Measurements from ENCODE around the gene HHATL.
A peak's percentile ranks its signal among the peaks of the same experiment; 100 is the strongest.

Gene HHATL

DNA sequence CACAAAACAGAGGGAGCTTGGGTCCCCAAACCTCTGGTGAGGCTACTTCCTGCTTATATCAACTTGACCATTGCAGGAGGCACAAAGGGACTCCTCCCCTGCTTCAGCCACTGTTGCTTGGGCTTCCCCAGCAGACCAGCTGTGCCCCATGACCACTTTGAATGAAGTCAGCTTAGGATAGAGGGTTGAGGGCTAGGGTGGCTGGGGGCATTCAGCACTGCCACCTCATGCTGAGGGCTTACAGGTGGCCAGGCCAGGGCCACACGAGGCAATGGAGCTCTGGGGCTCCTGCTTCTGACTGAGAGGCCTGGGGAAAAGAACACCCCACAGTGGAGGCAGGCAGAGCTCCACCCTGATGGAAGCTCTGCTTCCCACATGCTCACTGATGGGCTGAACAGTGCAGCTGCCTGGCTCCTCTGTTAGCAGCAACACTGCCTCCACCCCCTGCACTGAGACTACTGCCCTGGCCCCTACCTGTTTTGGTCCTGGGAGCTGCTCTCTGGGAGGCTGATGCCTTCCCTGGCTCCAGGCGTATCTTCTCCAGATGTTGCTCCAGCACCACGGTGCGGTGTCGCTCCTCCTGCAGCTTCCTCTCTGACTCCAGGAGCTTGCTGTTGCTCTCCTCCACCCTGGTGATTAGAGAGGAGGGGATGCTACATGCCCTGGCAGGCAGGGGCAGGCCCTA is 10.2 kb upstream of the HHATL start:
- no peak for DNase-seq (ENCODE audit: low spot score)

DNA sequence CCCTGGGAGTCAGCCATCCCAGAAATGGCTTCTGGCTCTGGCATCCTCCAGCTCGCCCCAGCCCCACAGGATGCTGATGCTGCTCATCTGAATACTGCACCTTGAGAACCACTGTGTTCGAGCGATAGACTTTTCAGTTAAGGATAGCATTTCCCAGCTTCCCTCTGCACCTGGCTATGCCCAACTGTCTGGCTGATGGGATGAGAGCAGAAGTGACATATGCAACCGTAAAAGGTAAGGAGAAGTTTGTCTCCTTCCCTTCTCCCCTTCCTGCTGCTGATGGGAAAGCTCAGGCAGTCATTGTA is 9.7 kb upstream of the HHATL start:
- DNase-seq (ENCODE audit: low spot score), result no peak

DNA sequence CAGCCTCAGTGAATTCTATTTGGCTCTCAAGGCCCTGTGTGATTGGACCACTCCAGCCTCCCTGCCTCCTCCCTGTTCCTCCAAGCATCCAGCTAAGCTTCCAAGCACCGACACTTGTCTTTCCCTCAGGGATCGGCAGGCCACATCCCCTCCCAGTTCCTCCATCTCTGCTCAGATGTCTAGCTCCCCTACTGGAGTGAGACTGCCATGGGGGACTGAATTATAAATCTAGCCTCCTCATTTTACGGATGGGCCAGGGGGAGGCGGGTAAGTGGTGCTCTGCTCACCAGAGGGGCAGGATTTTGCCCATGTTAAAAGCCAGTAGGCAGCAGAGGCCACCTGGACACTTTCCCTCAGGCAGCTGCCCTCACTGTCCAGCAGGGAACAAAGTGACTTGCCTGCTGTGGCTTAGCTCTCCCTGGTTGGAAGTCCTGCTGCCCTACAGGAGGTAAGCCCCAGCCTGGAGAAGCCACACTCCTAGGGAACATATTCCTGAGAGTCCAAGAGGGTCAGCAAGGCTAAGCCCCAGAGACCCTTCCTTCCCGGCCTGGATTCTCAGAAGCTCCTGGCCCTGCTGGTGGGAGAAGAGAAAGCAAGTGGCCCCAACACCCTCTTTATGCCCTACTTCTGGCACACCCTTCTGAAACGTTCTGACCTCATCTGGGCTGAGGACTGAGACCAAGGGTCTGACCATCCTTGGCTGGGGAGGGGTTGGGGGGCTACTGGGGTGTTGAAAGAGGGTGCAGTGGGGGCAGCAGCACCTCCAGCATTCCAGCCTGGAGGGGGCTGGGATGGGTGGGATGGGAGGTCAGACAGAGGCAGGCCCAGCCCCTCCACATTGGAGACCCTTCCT is 9.1 kb upstream of the HHATL start:
- DNase-seq (ENCODE audit: low spot score), result no peak

DNA sequence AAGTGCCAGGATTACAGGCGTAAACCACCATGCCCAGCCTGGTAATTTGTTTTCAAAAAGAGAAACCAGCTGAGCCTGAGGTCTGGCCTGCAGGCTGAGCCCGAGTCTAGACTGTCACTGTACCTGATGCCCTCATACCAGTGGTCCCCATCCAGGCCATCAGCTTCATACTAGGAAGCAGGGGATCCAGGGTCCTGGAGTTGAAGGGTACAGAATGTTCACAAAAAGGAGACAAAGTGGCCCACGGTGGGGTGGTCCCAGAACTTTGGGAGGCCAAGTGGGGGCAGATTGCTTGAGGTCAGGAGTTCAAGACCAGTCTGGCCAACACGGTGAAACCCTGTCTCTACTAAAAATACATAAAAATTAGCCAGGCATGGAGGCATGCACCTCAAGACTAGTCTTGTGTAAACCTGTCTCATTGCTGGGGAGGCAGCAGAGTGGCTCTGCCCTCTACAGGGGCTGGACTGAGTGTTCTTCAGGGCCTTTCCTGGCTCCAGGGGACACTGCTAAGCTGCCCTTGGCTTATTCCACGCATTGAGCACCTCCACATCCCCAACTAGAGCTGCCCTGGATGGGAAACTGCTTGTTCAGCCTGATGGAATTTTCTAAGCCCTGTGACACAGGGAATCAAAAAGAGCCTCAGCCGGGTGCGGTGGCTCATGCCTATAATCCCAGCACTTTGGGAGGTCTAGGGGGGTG is 7.9 kb upstream of the HHATL start:
- DNase-seq (ENCODE audit: low spot score), result no peak

DNA sequence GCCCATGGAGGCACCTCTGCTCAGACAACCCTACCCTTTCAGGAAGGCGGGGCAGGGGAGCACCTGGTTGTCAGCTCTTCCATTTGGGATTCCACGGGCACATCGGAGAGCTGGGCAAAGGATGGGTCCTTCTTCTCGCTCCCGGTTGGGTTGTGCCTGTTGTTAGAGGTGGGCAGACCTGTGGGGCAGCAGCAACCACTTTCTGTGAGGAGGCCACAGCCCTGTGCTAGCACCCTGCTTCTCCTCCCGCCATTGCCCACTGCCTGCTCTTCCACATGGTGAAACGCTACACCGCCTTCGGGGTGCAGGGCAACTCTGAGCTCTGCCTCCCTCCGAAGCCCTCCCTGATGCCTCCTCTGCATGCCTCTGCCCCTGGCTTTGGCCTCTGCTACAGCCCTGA is 7.0 kb upstream of the HHATL start:
- no peak for DNase-seq (ENCODE audit: low spot score)

DNA sequence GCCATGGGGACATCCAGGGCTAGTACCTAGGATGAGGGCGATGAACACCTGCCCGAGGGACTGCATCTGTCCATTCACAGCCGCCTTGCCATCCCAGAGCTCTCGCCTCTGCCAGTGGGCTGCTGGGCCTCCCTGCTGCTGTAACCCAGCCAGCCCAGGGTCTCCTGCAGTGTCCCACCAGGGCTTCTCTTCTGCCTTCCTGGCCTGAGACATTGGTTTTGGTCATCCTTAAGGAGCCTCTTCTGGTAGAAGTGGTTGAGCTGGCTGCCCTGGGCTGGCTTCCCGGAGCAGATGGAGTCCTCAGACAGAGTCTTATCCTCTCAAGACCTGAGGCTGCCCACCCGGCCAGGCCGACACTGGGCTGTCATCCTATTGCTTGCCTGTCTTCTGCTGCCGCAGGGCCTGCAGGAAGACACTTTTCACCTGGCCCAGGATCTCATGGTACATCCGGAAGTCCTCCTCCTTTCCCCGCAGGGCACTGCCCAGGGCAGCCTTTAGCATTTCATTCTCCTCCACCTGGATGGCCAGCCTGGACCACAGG is 6.1 kb upstream of the HHATL start:
- DNase-seq (ENCODE audit: low spot score), result no peak

DNA sequence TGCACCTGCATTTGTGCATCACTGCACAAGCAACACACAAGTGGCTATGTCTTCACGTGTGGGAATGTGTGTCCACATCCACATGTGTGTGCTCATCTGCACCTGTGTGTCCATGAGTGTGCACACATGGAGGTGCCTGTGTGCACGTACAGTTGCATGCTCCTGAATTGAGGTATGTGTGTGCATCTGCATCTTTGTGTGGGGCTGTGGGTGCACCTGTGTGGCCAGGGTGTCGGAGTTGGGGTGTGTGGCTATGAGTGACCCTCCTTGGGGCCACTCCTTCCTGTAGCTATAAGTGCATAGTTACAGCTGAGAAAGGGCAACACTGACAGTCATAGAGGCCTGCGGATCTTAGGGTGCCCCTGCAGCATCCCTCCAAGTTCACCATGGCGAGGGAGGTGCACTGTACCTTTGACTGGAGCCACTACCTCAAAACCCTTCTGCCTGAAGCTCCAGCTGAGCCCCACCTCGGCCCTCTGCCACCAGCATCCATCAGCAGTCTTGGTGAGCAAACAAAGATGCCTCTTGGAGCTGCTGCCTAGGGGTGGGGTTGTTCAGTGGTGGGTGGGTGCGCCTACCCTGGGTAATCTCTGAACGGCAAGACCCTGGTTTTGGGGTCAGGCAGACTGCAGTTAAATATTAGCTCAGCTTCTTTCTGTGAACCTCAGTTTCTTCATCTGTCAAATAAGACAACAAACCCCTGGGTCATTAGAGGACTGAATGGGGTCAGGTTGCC is 5.2 kb upstream of the HHATL start:
- DNase-seq (ENCODE audit: low spot score), result no peak

DNA sequence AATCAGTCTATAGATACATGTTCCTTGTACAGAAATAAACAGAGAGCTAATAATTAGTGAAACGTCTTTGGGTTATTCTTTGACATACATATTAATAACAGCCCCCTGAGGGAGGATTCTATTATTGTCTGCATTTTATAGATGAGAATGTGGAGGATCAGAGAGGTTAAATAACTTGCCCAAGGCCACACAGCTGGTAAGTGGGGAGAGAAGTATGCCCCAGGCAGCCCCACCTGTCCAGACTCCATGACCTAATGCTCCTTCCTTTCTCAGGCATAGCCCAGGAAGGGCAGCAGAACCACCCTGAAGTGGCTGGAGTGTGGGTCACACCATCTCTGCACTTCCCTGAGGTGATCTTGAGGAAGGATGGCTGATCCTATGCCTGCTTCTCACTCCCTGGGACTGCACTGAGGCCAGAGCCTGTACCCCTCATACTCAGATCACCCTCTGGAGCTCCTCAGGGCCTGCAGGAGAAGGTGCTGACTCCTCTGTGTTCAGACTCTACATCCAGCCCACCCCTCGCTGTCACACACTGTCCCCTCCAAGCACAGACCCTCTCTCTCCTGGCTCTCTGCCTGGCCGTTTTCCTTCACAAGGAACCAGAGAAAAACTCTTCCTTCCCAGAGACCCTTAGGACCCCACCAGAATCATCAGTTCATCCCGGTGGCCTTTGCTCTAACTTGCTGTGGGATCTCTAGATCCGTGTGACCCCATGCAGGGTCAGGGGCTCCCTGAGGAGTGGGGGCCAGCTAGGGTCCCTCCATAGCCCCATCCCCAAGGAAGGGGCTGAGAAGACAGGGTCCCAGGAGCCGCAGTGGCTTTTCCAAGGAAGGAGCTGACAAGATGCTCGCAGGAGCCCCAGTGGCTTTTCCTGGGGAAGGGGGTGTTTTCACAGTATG is 4.4 kb upstream of the HHATL start:
- no peak for DNase-seq (ENCODE audit: low spot score)

DNA sequence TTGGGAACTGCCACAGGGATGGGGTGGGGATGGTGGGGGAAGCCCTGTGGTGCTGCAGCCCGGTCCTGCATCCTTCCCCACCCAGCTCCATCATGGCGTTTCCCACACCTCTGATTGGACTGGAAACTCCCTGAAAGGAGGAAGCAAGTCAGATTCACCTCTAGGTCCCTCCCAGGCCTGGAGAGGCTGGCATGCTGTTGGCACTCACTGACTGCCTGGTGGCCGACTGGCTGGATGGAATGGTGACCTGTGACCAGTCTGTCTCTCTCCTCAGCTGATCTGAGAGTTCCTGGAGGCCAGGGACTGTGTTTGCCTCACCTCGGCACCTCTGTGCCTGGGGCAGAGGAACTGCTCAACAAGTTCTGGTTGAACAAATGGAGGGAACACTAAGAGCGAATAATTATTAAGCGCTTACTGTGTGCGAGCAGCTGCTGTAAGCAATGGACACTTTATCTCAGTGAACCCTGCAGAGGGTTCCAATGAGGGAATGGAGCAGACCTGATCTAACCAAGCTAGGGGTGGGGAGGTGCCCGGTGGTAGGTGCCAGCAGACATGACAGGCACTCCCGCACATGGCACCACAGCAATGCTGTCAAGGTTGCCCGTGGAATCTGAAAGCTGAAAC is 3.5 kb upstream of the HHATL start:
- no peak for DNase-seq (ENCODE audit: low spot score)

DNA sequence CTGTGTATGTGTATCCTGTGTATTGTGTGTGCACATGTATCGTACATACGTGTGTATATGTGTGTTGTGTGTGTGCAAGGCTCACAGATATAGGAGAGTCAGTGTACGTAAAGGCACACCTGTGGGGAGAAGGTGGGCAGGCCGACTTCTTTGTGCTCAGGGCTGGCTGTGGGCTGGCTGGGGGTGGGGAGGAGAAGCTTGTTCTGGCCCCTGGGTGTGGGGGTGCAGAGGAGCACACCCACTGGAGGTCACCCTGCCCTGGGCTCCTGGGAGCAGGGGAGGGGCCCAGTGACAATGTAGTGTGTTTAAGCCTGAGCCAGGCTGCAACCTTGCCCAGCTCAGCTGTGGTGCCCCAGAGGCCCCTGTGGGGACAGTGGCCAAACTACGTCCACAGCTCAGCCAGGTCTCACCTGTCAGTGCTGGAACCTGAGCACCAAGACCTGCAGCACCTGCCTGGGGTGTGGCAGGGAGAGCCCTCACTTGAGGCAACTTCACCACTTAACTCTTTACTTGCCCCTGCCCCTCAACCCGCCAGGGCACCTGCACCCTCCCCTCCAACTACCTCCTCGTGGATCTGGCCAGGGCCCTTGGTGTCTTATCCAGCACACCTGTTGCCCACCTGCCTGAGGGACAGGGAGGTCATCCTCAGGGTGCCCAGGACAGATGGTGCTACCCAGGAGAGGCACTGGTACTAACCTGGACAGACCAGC is 2.6 kb upstream of the HHATL start:
- DNase-seq (ENCODE audit: low spot score), result no peak

DNA sequence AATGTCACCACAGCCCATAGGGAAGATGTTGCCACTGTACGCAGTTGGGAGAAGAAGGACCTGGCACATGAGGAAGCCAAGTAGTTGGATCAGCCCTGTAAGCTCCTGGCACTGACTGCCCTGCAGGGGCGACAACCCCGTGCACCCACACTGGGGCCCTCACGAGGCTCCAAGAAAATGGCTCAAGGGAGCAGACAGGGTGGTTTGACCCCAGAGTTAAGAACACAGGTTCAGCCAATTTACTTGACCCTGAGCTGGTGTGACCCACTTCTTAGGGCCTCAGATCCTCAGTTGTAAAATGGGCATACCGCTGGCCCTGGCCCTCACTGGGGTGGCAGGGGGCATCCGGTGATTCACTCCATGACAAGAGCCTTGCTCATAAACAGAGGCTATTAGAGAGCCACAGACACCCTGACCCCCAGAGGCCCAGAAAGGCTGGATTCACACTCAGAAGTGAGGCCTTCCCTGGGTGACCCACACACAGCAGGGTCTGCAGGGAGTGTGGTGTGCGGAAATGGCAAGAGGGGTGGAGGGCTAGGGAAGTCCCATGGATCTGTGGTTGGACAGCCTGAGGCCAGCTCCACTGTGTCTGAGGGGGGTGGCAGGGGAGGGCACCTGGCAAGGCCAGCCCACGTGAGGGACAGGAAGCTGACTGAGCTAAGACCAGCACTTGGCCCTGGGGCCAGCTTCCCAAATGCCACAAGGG is 1.7 kb upstream of the HHATL start:
- no peak for DNase-seq (ENCODE audit: low spot score)

DNA sequence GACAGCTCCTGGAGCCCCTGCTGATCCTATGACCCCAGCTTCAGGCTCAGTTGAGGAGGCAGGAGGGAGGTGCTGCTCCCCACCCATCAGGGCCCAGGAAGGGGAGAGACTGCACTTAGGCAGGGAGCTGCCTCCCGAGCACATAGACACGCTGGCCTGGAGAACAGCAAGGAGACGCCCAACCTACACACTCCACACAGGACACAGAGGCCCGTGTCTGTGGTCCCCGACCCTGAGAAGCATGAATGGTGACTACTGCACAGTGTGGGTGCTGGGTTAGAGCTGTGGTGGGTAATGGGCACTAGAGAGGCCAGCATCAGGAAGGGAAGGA is 1.1 kb upstream of the HHATL start:
- no peak for DNase-seq (ENCODE audit: low spot score)

DNA sequence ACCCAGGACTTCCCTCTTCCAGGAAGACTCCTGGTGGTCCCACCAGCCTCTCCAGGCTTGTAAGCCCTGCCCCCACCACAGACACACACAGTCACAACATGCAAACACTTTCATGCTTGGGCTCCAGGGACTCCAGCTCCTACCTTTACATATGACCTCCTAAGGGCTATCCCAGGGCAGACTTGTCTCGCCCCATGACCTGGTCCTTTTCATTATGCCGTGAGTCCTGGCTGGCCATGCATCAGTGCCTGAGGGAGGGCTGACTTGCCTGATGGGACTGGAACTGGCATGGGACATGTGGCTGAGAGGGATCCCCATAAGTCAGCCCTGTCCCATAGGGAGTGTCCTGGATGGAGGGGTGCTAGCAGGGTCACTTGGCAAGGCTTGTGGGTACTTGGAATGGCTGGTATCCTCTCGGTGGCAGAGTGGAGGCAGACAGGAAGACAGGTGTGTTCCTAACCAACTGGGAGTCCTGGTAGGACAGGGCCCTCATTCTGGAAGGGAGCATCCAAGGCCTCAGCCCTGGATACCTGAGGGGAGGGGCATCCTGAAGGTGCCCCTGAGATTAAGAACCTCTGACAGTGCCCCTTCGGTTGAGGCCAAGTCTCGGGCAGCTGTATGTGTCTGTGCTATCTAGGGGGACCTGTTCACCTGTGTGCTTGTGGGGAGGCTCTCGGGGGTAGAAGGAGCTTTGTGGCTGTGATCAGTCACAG is 540 bp upstream of the HHATL start:
- DNase-seq (ENCODE audit: low spot score), result no peak

DNA sequence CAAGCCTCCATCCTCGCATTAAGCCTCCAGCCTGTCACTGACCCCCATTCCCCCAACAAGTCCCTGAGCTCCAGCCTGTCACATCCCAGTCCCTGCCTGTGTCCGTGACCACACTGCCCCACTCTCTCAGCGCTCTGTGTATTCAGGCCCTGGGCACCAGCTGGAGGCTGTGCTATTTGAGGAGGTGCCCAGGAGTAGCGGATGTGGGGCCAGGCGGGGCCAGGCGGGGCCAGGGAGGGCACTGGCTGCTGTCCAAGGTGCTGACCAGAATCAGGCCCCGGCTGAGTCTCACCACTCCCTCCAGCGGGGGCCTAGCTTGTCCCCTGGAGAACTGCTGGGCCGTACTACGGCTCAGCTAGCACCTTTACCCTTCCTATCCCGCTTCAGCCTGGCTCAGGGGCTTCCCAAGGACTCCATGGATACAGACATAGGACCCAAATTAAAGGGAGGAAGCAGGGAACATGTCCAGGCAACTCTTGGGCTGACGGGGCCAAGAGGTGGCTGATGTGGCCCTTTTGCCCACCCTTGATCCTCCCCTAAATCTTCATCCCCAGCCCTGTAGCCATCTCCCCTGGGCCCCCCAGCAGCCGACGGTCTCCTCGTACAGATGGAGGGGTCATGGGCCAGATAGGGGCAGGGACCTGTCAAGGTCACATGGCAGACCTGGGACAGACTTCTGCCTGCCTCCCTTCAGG is 1.1 kb downstream of the HHATL start:
- peak; percentile 82 for DNase-seq (ENCODE audit: low spot score)

DNA sequence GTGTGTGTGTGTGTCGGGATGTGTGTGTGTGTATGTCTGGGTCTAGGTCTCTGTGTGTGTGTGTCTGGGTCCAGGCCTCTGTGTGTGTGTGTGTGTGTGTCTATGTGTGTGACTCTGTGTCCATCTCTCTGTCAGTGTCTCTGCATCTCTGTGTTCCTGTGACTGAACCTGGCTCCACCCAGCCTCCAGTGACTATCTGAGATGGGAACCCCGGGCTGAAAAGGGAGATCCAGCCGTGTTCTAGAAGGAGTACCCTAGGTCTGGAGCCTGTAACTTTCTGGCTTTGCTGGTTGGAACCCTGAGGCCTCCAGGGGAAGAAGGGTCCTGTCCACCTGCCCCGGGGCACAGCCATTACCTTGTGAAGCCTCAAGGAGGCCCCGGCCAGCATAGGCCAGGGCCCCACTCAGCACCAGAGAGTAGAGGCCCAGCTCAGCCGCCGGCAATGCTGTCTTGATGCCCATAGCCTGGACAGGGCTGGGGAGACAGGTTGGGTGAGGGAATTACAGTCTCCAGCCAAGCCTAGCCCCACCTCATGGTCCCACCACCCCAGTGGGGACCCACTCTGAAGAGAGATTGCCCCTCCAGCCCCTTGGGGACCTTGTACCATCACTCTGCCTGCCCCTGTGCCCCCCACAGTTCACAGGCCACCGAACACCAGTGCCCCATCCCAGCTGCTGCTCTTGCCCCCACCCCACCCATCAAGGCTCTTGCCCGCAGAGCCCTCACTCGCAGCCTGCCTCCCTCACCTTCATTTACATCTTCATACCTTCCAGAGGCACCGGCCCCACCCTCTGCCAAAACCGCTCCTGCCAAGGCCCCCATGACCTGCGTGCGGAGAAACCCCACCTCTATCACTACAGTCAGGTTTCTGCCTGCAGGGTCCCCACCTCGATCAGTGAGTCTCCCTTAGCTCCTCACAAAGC is 2.0 kb downstream of the HHATL start:
- DNase-seq (ENCODE audit: low spot score), result no peak

DNA sequence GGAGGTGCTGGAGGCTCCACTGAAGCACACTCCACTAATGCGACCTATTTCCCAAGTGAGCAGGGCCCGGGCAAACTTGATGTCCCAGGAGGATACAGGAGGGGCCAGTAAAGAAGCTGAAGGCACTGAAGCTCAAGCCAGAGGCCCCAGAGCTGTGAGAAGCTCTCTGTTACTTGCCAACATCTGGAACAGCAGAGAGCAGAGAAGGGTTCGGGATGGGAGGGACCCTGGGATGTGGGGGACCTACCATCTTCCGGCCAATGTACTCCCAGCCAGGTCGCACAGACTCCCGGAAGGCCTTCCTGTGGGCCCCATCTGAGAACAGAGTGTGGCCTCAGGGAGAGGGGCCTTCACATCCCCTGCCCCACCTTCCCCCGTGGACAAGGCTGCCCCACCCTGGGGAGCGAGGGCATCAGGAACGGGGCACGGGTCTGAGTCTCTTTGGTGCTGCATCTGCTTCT is 3.1 kb downstream of the HHATL start:
- DNase-seq (ENCODE audit: low spot score), result no peak

DNA sequence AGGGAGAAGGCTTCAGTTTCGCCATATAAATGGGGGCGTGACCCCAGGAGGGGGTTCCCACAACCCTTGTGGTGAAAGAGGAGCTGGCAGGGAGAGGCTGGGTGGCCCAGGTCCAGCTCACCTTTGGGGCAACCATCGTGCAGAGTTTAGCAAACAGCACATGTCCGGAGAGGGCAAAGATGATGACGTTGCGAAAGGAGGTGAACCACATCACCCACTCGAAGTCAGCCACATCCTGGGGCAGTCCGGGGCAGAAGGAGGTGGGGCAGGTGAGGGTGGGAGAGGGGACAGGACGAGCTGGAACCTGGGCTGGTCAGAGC is 3.7 kb downstream of the HHATL start:
- no peak for DNase-seq (ENCODE audit: low spot score)
